GM23338 (cell line): Measurements from ENCODE around the gene SLC36A2. TPM values are rescaled to one million over a fixed set of nuclear protein-coding genes. Genes with fewer than 3 reads are reported as not detected.

ENCODE experiments used
- ATAC-seq: fragments of 200-7000 bp; cut with Tn5 transposase; 3 replicates; pipeline ENCODE4 v1.9.1; 2020
- DNase-seq: peaks from one replicate; pipeline ENCODE4 v3.0.0-alpha.2; 2015; ENCODE audit warnings: low spot score
- H2AFZ ChIP-seq: fragments of 200-600 bp; sonication (generic); 2 replicates; pipeline ENCODE4 v1.8.0; 2016; ENCODE audit warnings: antibody characterized with exemption, mild to moderate bottlenecking, moderate library complexity
- H3F3A ChIP-seq: fragments of 200-600 bp; sonication (generic); replicated peaks from 2 replicates; pipeline ENCODE4 v1.8.0; 2017; ENCODE audit warnings: antibody characterized with exemption, mixed run types, low read depth
- H3K27ac ChIP-seq: fragments of 200-600 bp; sonication (generic); 2 replicates; pipeline ENCODE4 v1.6.1; 2016; ENCODE audit warnings: low read depth
- H3K27me3 ChIP-seq: fragments of 200-600 bp; sonication (generic); 2 replicates; pipeline ENCODE4 v1.8.0; 2016; ENCODE audit warnings: mild to moderate bottlenecking, mixed run types, moderate library complexity; ENCODE audit not compliant: insufficient read depth
- H3K36me3 ChIP-seq: fragments of 200-600 bp; sonication (generic); 2 replicates; pipeline ENCODE4 v1.8.0; 2016; ENCODE audit warnings: mild to moderate bottlenecking; ENCODE audit not compliant: insufficient read depth
- H3K4me1 ChIP-seq: fragments of 200-600 bp; sonication (generic); 2 replicates; pipeline ENCODE4 v1.8.0; 2016; ENCODE audit warnings: mild to moderate bottlenecking, moderate library complexity; ENCODE audit not compliant: insufficient read depth
- H3K4me2 ChIP-seq: fragments of 200-600 bp; sonication (generic); 2 replicates; pipeline ENCODE4 v1.7.1; 2017; ENCODE audit warnings: mixed run types
- H3K4me3 ChIP-seq: fragments of 200-600 bp; sonication (generic); 2 replicates; pipeline ENCODE4 v1.6.1; 2016; ENCODE audit warnings: mixed run types
- H3K79me2 ChIP-seq: fragments of 200-600 bp; sonication (generic); replicated peaks from 2 replicates; pipeline ENCODE4 v1.8.0; 2017; ENCODE audit warnings: mild to moderate bottlenecking; ENCODE audit not compliant: insufficient read depth
- H3K9me2 ChIP-seq: fragments of 200-600 bp; sonication (generic); 2 replicates; pipeline ENCODE4 v1.8.0; 2017; ENCODE audit not compliant: insufficient read depth
- H4K20me1 ChIP-seq: fragments of 200-600 bp; sonication (generic); replicated peaks from 2 replicates; pipeline ENCODE4 v1.8.0; 2017; ENCODE audit warnings: mild to moderate bottlenecking; ENCODE audit not compliant: insufficient read depth
- H3K27ac Mint-ChIP-seq: 2 replicates; pipeline ENCODE4 v1.8.0; 2020; ENCODE audit warnings: inconsistent platforms, mild to moderate bottlenecking, moderate library complexity, mixed read lengths
- H3K27me3 Mint-ChIP-seq: 3 replicates; pipeline ENCODE4 v1.8.0; 2022; ENCODE audit warnings: low read depth, mild to moderate bottlenecking, moderate library complexity, mixed read lengths, inconsistent platforms; ENCODE audit not compliant: insufficient read depth, poor library complexity
- H3K36me3 Mint-ChIP-seq: 3 replicates; pipeline ENCODE4 v1.8.0; 2021; ENCODE audit warnings: low read depth, mild to moderate bottlenecking, inconsistent platforms, moderate library complexity, mixed read lengths
- H3K4me1 Mint-ChIP-seq: 3 replicates; pipeline ENCODE4 v1.8.0; 2020; ENCODE audit warnings: mild to moderate bottlenecking, inconsistent platforms, mixed read lengths
- H3K4me3 Mint-ChIP-seq: 3 replicates; pipeline ENCODE4 v1.8.0; 2021; ENCODE audit warnings: moderate library complexity, mild to moderate bottlenecking, inconsistent platforms, mixed read lengths
- H3K9me3 Mint-ChIP-seq: 3 replicates; pipeline ENCODE4 v1.8.0; 2020; ENCODE audit warnings: moderate library complexity, mild to moderate bottlenecking, inconsistent platforms, mixed read lengths
- CREB1 ChIP-seq: fragments of 250-450 bp; sonication (Bioruptor Pico); IDR thresholded peaks from 2 replicates; pipeline ENCODE4 v1.5.0; 2020; ENCODE audit warnings: low read depth, mild to moderate bottlenecking, moderate library complexity
- EZH2 ChIP-seq: fragments of 200-600 bp; sonication (generic); IDR thresholded peaks from one replicate; pipeline ENCODE4 v1.8.0; 2017; ENCODE audit warnings: antibody characterized with exemption, mild to moderate bottlenecking, low read depth; ENCODE audit not compliant: unreplicated experiment
- EZH2phosphoT487 ChIP-seq: fragments of 200-600 bp; sonication (generic); IDR thresholded peaks from one replicate; pipeline ENCODE4 v1.8.1; 2018; ENCODE audit warnings: antibody characterized with exemption; ENCODE audit not compliant: unreplicated experiment
- JUNB ChIP-seq: IDR thresholded peaks from one replicate; pipeline ENCODE4 v1.6.1; 2016; ENCODE audit warnings: antibody characterized with exemption; ENCODE audit not compliant: unreplicated experiment
- POLR2AphosphoS5 ChIP-seq: IDR thresholded peaks from 2 replicates; pipeline ENCODE4 v1.6.1; 2016; ENCODE audit warnings: antibody characterized with exemption, low read depth
- STAT1 ChIP-seq: IDR thresholded peaks from one replicate; pipeline ENCODE4 v1.6.1; 2016; ENCODE audit warnings: antibody characterized with exemption; ENCODE audit not compliant: unreplicated experiment
- ZNF331 ChIP-seq: fragments of 250-450 bp; sonication (Bioruptor Pico); IDR thresholded peaks from 2 replicates; pipeline ENCODE4 v1.5.0; 2020; ENCODE audit warnings: low read depth, mild to moderate bottlenecking, moderate library complexity
- polyA plus RNA-seq: library from polyadenylated mRNA; unstranded; fragments of >200 nt; fragmentation: Nextera tagmentation; extraction: Ambion mirVana; gene quantifications from 2 replicates; pipeline ENCODE4 v1.2.1, GENCODE V29; 2016
- total RNA-seq: library from RNA; depleted of rRNA; stranded (reverse); fragments of >200 nt; shearing (Covaris generic); gene quantifications from 2 replicates; pipeline ENCODE4 v1.2.3, GENCODE V29; 2014
- TF ChIP-seq, protein P1 (sequence below): IDR thresholded peaks from one replicate; pipeline ENCODE4 v1.6.1; 2018; ENCODE audit warnings: antibody characterized with exemption; ENCODE audit not compliant: unreplicated experiment
- TF ChIP-seq, protein P2 (sequence below), 2 experiments: fragments of 200-600 bp in 1 of 2; sonication (generic) in 1 of 2; conservative IDR thresholded peaks; 2 replicates each; pipeline versions ENCODE4 v1.5.1 to v1.6.1; 2016 to 2017; ENCODE audit warnings: antibody characterized with exemption in 2 of 2, low read depth in 2 of 2, mild to moderate bottlenecking in 2 of 2, moderate library complexity in 1 of 2
- TF ChIP-seq, protein P3 (sequence below): IDR thresholded peaks from 2 replicates; pipeline ENCODE4 v1.6.1; 2016; ENCODE audit warnings: antibody characterized with exemption
- TF ChIP-seq, protein P4 (sequence below): fragments of 250-450 bp; sonication (Bioruptor Pico); IDR thresholded peaks from 2 replicates; pipeline ENCODE4 v1.5.0; 2020; ENCODE audit warnings: mild to moderate bottlenecking, moderate library complexity

Gene SLC36A2
- total and polyA plus RNA-seq, 2 experiments from 2014 or later = 0.08 TPM; not detected in 1

DNA sequence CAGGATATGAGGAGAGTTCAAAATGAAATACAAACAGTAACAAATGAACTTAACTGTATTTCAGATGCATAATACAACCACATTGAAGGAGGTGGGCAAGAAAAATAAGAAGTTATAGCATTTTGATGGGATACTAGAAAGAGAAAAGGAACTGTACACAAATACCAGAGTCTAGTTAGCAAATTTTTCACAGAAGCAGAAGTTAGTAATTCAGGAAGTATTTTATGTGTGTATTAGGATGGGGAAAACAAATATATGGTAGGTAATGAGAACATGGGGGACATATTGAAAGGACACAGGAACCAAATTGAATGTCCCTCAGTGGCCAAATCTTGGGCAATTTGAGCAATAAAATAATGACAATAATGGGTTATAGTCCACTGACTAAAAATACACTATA is 76.0 kb downstream of the SLC36A2 start (continued):
- TF ChIP-seq, protein P1, sequence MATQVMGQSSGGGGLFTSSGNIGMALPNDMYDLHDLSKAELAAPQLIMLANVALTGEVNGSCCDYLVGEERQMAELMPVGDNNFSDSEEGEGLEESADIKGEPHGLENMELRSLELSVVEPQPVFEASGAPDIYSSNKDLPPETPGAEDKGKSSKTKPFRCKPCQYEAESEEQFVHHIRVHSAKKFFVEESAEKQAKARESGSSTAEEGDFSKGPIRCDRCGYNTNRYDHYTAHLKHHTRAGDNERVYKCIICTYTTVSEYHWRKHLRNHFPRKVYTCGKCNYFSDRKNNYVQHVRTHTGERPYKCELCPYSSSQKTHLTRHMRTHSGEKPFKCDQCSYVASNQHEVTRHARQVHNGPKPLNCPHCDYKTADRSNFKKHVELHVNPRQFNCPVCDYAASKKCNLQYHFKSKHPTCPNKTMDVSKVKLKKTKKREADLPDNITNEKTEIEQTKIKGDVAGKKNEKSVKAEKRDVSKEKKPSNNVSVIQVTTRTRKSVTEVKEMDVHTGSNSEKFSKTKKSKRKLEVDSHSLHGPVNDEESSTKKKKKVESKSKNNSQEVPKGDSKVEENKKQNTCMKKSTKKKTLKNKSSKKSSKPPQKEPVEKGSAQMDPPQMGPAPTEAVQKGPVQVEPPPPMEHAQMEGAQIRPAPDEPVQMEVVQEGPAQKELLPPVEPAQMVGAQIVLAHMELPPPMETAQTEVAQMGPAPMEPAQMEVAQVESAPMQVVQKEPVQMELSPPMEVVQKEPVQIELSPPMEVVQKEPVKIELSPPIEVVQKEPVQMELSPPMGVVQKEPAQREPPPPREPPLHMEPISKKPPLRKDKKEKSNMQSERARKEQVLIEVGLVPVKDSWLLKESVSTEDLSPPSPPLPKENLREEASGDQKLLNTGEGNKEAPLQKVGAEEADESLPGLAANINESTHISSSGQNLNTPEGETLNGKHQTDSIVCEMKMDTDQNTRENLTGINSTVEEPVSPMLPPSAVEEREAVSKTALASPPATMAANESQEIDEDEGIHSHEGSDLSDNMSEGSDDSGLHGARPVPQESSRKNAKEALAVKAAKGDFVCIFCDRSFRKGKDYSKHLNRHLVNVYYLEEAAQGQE = no peak
- TF ChIP-seq ZNF331 (CRISPR knock-in tag) (no peak), EZH2 (no peak), CREB1 (no peak), EZH2phosphoT487 (no peak), STAT1 (no peak)
- TF ChIP-seq, protein P2, sequence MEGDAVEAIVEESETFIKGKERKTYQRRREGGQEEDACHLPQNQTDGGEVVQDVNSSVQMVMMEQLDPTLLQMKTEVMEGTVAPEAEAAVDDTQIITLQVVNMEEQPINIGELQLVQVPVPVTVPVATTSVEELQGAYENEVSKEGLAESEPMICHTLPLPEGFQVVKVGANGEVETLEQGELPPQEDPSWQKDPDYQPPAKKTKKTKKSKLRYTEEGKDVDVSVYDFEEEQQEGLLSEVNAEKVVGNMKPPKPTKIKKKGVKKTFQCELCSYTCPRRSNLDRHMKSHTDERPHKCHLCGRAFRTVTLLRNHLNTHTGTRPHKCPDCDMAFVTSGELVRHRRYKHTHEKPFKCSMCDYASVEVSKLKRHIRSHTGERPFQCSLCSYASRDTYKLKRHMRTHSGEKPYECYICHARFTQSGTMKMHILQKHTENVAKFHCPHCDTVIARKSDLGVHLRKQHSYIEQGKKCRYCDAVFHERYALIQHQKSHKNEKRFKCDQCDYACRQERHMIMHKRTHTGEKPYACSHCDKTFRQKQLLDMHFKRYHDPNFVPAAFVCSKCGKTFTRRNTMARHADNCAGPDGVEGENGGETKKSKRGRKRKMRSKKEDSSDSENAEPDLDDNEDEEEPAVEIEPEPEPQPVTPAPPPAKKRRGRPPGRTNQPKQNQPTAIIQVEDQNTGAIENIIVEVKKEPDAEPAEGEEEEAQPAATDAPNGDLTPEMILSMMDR (conservative IDR thresholded peaks at IDR 0.05; ENCODE audit: low read depth in 2 of 2) = no peak
- TF ChIP-seq, protein P3, sequence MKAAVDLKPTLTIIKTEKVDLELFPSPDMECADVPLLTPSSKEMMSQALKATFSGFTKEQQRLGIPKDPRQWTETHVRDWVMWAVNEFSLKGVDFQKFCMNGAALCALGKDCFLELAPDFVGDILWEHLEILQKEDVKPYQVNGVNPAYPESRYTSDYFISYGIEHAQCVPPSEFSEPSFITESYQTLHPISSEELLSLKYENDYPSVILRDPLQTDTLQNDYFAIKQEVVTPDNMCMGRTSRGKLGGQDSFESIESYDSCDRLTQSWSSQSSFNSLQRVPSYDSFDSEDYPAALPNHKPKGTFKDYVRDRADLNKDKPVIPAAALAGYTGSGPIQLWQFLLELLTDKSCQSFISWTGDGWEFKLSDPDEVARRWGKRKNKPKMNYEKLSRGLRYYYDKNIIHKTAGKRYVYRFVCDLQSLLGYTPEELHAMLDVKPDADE = no peak

DNA sequence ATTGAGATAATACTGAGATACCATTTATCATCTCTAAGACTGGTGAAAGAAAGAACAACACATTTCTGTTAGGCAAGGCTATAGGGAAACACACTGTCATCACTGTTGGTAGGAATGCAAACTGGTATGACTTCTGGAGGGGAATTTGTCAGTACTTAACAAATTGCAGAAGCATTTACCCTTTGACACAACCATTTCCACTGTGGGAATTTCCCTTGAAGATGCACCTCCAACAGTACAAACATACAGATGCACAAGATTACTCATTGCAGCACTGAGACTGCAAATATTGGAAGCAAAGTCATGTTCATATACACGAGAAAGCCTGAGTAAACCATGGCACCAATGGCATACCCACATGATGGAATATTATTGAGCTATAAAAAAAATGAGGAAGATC is 76.8 kb downstream of the SLC36A2 start:
- H3K36me3 Mint-ChIP-seq = peaks cover 12% of the 10 kb centered on the region; the same call in 2 of the 3 replicates

More for the DNA sequence above, 76.8 kb downstream of the SLC36A2 start:
- Histone ChIP-seq H2AFZ (no peak overlapping the region), H3K79me2 (no peaks in the 10 kb centered on the region), H3K27me3 (no peaks in the 10 kb centered on the region), H3K36me3 (peaks cover 5% of the 10 kb centered on the region; the same call in 1 of the 2 replicates), H3K4me3 (no peak overlapping the region), H3K4me2 (no peak overlapping the region), H3K4me1 (no peaks in the 10 kb centered on the region), H4K20me1 (no peaks in the 10 kb centered on the region; the same call in 1 of the 2 replicates), H3K9me2 (no peaks in the 10 kb centered on the region), H3K27ac (no peak overlapping the region), H3F3A (no peaks in the 10 kb centered on the region)
- H3K4me1 Mint-ChIP-seq = no peaks in the 10 kb centered on the region
- H3K27me3 Mint-ChIP-seq = peaks cover 5% of the 10 kb centered on the region
- H3K4me3 Mint-ChIP-seq = no peak overlapping the region
- no peak for TF ChIP-seq CREB1
- no peak for TF ChIP-seq EZH2phosphoT487
- no peak for TF ChIP-seq ZNF331 (CRISPR knock-in tag)
- no peak for TF ChIP-seq POLR2AphosphoS5
- TF ChIP-seq, protein P4, sequence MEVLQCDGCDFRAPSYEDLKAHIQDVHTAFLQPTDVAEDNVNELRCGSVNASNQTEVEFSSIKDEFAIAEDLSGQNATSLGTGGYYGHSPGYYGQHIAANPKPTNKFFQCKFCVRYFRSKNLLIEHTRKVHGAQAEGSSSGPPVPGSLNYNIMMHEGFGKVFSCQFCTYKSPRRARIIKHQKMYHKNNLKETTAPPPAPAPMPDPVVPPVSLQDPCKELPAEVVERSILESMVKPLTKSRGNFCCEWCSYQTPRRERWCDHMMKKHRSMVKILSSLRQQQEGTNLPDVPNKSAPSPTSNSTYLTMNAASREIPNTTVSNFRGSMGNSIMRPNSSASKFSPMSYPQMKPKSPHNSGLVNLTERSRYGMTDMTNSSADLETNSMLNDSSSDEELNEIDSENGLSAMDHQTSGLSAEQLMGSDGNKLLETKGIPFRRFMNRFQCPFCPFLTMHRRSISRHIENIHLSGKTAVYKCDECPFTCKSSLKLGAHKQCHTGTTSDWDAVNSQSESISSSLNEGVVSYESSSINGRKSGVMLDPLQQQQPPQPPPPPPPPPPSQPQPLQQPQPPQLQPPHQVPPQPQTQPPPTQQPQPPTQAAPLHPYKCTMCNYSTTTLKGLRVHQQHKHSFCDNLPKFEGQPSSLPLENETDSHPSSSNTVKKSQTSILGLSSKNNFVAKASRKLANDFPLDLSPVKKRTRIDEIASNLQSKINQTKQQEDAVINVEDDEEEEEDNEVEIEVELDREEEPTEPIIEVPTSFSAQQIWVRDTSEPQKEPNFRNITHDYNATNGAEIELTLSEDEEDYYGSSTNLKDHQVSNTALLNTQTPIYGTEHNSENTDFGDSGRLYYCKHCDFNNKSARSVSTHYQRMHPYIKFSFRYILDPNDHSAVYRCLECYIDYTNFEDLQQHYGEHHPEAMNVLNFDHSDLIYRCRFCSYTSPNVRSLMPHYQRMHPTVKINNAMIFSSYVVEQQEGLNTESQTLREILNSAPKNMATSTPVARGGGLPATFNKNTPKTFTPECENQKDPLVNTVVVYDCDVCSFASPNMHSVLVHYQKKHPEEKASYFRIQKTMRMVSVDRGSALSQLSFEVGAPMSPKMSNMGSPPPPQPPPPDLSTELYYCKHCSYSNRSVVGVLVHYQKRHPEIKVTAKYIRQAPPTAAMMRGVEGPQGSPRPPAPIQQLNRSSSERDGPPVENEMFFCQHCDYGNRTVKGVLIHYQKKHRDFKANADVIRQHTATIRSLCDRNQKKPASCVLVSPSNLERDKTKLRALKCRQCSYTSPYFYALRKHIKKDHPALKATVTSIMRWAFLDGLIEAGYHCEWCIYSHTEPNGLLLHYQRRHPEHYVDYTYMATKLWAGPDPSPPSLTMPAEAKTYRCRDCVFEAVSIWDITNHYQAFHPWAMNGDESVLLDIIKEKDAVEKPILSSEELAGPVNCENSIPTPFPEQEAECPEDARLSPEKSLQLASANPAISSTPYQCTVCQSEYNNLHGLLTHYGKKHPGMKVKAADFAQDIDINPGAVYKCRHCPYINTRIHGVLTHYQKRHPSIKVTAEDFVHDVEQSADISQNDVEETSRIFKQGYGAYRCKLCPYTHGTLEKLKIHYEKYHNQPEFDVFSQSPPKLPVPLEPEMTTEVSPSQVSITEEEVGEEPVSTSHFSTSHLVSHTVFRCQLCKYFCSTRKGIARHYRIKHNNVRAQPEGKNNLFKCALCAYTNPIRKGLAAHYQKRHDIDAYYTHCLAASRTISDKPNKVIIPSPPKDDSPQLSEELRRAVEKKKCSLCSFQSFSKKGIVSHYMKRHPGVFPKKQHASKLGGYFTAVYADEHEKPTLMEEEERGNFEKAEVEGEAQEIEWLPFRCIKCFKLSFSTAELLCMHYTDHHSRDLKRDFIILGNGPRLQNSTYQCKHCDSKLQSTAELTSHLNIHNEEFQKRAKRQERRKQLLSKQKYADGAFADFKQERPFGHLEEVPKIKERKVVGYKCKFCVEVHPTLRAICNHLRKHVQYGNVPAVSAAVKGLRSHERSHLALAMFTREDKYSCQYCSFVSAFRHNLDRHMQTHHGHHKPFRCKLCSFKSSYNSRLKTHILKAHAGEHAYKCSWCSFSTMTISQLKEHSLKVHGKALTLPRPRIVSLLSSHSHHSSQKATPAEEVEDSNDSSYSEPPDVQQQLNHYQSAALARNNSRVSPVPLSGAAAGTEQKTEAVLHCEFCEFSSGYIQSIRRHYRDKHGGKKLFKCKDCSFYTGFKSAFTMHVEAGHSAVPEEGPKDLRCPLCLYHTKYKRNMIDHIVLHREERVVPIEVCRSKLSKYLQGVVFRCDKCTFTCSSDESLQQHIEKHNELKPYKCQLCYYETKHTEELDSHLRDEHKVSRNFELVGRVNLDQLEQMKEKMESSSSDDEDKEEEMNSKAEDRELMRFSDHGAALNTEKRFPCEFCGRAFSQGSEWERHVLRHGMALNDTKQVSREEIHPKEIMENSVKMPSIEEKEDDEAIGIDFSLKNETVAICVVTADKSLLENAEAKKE (CRISPR knock-in tag) = no peak
- TF ChIP-seq JUNB = no peak
- no peak for TF ChIP-seq STAT1
- no peak overlapping the region for H3K27ac Mint-ChIP-seq
- no peak for ATAC-seq
- no peaks in the 10 kb centered on the region for H3K9me3 Mint-ChIP-seq
- no peak for DNase-seq
